OCI-LY1 (cell line): ENCODE results near the gene DOCK7.

Experiments used
- CTCF ChIP-seq: fragments of 200-600 bp; sonication (generic), shearing (Covaris generic); IDR thresholded peaks from 2 replicates; pipeline ENCODE4 v1.5.1; 2017; ENCODE audit warnings: mild to moderate bottlenecking, antibody characterized with exemption, low read length, moderate library complexity, mixed read lengths
- EZH2 ChIP-seq: fragments of 200-600 bp; sonication (generic), shearing (Covaris generic); IDR thresholded peaks from 2 replicates; pipeline ENCODE4 v1.8.0; 2017; ENCODE audit warnings: borderline replicate concordance, mixed run types, mild to moderate bottlenecking, antibody characterized with exemption, low read length, moderate library complexity, mixed read lengths

- TF ChIP-seq CTCF (no peak), EZH2 (no peak)
Measured at GRCh38 chr1:62493656-62494055, 194.5 kb downstream of the DOCK7 start.
